ENCODE data around the gene ISLR2.
A peak's percentile ranks its signal among the peaks of the same experiment; 100 is the strongest.
"Not testable (repeated sequence)": the region's sequence is repeated elsewhere in the genome, so short reads cannot be mapped to it uniquely, and the experiment has no call there.

Gene ISLR2

DNA sequence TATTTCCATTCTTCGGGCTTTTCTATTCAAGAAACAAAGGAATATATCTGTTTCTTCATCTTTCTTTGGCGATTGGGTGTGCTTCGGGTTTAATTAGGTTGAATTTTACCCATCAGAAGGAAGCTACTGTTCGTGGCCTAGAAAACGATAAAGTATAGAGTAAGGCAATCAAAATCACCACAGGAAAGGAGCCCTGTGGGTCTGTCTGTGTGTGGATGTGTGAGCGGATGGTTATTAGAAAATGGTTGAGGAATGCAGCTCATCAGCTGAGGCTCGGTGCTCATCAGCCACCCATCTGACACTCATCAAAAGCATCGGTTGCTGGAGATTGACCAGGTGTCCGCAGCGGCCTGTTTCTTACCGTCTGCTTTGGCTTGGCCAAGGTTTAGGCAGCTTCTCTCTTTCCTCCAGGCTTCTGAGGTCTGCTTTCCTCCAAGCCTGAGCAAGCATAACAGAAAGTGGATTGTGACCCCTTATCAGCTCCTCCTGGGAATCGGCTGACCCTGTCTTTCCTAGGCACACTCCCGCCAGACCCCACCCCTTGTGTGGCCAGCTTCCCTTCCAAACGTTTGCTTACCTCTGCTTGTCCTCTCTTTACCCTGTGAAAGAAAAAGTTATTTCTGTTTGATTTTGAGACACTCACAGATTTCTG is 25.5 kb downstream of the ISLR2 start:
- no peak overlapping the region for H3K27ac Mint-ChIP-seq
- H3K9me3 Mint-ChIP-seq: no peaks in the 10 kb centered on the region
- H3K27me3 Mint-ChIP-seq: peaks cover 42 to 44% of the 10 kb centered on the region in 2 donors
- no peaks in the 10 kb centered on the region for H3K36me3 Mint-ChIP-seq
- no peak overlapping the region for H3K4me3 Mint-ChIP-seq
- DNase-seq: no peak
- no peak for ATAC-seq (replicated peaks)
- peaks cover 5 to 6% of the 10 kb centered on the region in 2 donors for H3K4me1 Mint-ChIP-seq

DNA sequence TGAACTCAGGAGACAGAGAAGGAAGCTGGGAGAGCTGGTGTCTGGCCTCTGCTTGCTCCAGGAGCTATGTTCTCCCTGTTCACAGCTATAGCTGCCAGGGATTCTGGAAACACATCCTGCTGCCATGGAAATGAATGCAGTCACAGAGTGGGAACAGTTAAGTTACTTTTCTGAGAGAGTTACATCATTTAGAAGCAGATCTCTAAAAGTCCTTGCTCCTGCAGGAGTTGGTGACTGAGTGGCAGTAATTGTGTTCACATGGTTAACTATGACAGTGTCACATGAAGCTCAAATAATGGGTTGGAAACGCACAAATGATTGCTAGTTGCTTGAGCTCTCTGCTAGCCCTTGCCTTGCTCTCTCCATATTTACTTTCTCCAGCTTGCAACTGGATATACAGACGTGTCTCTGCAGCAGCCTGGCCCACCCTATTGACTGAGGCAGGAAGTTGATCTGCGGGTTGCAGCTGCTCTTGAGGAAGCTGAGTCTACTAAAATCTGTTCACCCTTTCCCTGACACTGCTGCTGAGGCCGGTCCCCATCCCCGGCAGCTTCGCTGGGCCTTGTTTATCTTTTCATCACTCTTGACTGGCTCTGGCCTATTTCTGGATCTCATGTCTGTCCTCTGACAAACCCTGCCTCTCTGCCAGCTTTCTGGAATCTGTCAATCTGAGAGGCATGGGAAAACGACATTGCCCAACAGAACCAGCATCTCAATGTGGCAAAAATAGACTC is 26.5 kb downstream of the ISLR2 start:
- DNase-seq: no peak
- Mint-ChIP-seq H3K27ac (no peak overlapping the region), H3K4me1 (peaks cover 5 to 6% of the 10 kb centered on the region in 2 donors), H3K27me3 (peaks cover 39 to 43% of the 10 kb centered on the region in 2 donors), H3K9me3 (no peaks in the 10 kb centered on the region), H3K4me3 (no peak overlapping the region), H3K36me3 (no peaks in the 10 kb centered on the region)
- ATAC-seq (replicated peaks): no peak

DNA sequence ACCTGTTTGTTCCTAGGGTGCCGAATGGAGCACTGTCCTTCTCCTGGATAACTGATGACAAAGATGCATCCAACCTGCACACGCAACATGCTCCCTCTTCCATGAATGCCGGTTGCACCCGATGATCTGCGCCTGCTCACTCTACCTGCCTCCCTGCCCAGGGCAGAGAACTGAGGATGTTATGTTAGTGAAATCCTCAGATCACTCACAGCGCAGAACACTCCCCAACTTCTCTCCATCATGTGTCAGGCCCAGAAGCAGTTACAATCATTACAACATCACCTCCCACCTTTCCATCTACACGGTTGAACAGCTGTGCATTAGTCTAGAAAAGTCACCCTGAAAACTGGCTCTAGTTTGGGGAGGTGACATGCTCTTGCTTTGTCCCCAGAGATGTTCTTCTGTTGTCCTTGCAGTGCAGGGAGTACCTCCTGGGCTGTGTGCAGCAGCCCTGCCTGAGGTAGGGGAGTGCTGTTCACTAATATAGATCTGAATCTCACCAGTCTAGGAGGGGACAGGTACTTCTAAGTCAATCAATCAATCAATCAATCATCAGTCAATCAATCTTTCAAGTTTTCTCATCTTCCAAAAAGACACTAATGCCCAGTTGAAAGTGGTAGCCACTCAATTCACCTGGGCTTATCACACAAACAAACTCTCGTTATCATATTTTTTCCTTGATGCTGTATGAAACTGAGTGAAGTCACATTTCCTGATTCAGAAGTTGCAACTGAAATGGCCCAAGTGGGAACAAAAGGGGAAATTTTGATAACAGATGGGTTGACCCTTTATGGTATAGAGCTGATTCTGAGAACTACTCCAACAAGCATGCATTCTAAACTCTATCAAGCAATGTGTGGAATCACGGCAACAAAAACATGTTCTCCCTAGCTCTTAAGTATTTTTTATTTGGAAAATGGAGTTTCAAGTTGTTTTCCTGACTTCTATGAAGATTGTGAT is 27.8 kb downstream of the ISLR2 start:
- Mint-ChIP-seq H3K27ac (peak overlapping the region; percentile 7), H3K36me3 (no peaks in the 10 kb centered on the region)
- no peak for ATAC-seq (replicated peaks)

DNA sequence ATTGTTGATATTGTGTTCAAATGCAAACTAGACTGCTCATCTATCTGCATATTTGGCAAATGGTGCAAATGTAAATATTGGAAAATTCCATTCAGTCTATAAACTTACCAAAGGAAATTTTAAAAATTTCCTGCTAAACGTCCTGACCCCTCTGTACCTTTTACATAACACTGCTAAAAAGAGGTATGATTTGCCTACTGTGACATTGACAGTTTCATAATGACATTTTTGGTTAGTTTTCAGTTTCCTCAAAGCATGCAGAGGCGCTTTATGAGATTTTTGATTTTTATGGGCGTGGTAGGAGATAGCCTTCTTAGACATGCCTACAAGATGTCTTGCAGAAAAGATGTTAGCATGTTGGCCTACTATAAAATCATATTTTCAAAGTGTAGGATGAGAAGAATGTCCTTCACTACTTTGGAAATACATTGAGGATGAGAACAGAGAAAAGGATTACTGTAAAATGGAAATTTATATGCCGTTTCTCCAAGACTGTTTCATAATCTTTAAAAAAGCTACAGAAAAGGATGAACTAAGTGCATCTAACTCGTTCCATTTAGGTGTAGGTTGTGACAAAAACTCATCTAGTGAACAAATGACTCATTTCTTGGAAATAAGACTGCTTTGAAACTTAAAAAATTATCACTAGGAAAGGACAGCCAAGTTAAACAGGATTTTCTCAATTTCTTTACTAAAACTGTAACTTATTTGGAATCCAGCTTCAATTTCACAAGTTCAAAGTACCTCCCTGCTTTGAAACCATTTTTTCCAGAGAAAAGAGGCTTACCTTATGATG is 28.7 kb downstream of the ISLR2 start:
- peaks cover 5 to 6% of the 10 kb centered on the region in 2 donors for H3K4me1 Mint-ChIP-seq
- no peaks in the 10 kb centered on the region for H3K36me3 Mint-ChIP-seq
- H3K27me3 Mint-ChIP-seq: peaks cover 42 to 45% of the 10 kb centered on the region in 2 donors
- no peak for DNase-seq
- no peak overlapping the region for H3K4me3 Mint-ChIP-seq
- no peaks in the 10 kb centered on the region for H3K9me3 Mint-ChIP-seq
- H3K27ac Mint-ChIP-seq: no peak overlapping the region
- peak in 1 of 2 donors; percentile 54 for ATAC-seq (replicated peaks)

More for the DNA sequence above, 27.8 kb downstream of the ISLR2 start:
- Mint-ChIP-seq H3K27me3 (peaks cover 41 to 44% of the 10 kb centered on the region in 2 donors), H3K4me1 (peaks cover 5 to 6% of the 10 kb centered on the region in 2 donors), H3K9me3 (no peaks in the 10 kb centered on the region), H3K4me3 (no peak overlapping the region)
- DNase-seq: no peak

DNA sequence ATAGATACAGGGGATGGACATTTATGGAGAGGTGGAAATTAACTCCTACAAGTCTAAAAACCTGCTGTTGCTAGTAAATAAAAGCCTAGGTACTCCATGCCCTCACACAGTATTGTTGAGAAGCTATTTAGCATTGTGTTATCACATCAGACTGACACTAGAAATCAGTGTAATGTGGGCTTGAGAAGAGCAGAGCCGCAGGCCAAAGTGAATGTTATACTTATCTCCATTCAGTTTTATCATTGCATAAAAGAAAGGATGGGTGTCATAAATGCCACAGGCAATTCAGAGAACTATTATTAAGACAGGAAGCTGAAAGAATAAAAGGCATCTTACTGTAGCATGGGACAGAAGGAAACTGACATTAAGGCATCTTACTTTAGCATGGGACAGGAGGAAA is 29.4 kb downstream of the ISLR2 start:
- Mint-ChIP-seq H3K9me3 (peaks cover 0 to 2% of the 10 kb centered on the region in 2 donors), H3K27me3 (peaks cover 42 to 46% of the 10 kb centered on the region in 2 donors), H3K27ac (no peak overlapping the region), H3K4me3 (no peak overlapping the region), H3K4me1 (peaks cover 5 to 6% of the 10 kb centered on the region in 2 donors), H3K36me3 (no peaks in the 10 kb centered on the region)
- no peak for ATAC-seq (replicated peaks)
- no peak for DNase-seq

DNA sequence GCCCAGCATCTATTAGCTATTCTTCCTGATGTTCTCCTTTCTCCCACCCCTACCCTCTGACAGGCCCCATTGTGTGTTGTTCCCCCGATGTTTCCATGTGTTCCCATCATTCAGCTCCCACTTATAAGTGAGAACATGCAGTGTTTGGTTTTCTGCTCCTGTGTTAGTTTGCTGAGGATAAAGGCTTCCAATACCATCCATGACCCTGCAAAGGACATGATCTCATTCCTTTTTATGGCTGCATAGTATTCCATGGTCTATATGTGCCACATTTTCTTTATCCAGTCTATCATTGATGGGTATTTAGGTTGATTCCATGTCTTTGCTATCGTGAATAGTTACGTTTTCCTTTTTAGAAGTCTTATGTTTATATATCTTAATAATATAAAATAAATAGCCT is 30.0 kb downstream of the ISLR2 start:
- not testable (repeated sequence) for H3K9me3 Mint-ChIP-seq; H3K27ac Mint-ChIP-seq; H3K4me1 Mint-ChIP-seq; DNase-seq; H3K4me3 Mint-ChIP-seq; H3K36me3 Mint-ChIP-seq; ATAC-seq (replicated peaks)
- H3K27me3 Mint-ChIP-seq: peaks cover 38 to 41% of the 10 kb centered on the region in 2 donors

DNA sequence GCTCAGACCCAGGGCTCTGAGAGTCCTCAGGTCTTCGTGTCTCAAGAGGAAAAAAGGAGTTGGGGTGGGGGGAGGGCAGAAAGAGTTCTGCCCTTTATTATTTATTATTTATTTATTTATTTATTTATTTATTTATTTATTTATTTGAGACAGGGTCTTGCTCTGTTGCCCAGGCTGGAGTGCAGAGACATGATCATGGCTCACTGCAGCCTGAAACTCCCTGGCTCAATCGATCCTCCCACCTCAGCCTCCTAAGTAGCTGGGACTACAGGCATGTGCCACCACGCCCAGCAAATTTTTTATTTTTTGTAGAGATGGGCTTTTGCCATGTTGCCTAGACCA is 31.8 kb downstream of the ISLR2 start:
- H3K9me3 Mint-ChIP-seq; H3K4me1 Mint-ChIP-seq; DNase-seq; ATAC-seq (replicated peaks); H3K4me3 Mint-ChIP-seq; H3K27ac Mint-ChIP-seq; H3K36me3 Mint-ChIP-seq: not testable (repeated sequence)
- H3K27me3 Mint-ChIP-seq: peaks cover 33 to 41% of the 10 kb centered on the region in 2 donors

DNA sequence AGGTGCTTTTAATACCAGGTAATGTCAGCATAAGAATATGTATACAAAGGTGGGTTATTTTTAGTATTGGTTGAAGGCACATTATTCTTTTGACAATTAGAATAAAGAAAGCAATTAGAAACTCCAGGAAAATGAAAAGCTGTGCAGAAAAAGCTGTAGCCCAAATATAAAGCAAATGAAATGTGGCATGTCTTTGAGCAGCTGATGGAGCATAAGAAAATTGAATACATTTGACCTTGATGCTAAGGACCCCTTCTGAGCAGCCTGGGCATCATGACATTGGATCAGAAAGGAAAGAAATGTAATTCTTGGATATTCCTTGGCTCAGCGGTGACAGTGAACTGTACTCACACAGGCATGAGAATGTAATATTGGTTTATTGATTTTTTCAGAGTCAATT is 35.1 kb downstream of the ISLR2 start:
- Mint-ChIP-seq H3K27me3 (peaks cover 41 to 42% of the 10 kb centered on the region in 2 donors), H3K36me3 (no peaks in the 10 kb centered on the region), H3K4me1 (no peaks in the 10 kb centered on the region), H3K9me3 (peaks cover 0 to 2% of the 10 kb centered on the region in 2 donors), H3K27ac (no peak overlapping the region), H3K4me3 (no peak overlapping the region)
- no peak for DNase-seq
- no peak for ATAC-seq (replicated peaks)

DNA sequence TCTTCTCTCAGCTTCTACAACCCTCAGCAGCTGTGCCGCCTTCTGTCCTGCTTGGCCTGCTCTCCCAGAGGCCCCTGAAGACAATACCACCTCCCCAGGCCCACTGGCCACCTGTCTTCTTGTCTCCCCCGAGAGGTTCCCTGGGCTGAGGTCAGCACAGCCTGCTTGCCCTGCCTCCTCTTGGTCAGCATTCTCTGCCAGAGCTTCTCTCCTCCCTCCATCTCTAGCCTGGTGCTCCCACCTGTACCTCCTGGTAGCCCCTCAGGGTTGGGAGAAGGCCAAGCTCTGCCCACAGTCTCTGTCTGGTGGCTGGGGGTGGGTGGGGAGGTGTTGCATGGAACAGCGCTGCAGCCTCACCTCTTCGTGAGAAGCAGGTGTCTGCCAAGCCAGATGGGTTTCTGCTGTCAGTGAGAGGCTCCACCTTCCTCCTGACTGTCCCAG is 37.5 kb downstream of the ISLR2 start:
- H3K27me3 Mint-ChIP-seq: peaks cover 32 to 34% of the 10 kb centered on the region in 2 donors

DNA sequence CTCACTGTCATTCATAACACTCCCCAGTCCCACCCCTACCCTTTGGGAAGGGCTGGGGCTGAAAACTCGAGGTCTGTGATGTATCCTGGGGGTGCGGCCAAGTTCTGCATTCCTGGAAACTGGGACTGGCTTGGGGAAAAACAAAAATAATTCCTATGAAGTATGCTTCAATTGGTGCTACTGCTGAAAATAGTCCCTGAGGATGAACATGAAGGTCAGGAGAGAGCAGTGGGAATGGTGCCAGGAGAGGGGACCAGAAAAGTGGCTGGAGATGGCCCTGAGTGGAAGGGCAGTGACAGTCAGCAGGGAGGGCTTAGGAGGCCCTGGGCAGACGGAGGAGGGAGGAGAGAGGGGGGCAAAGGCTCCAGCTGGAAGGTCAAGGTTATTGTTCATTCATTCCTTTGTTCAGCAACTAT is 38.3 kb downstream of the ISLR2 start:
- Mint-ChIP-seq H3K27me3 (peaks cover 24 to 26% of the 10 kb centered on the region in 2 donors), H3K36me3 (no peaks in the 10 kb centered on the region), H3K4me3 (no peak overlapping the region), H3K27ac (no peak overlapping the region), H3K9me3 (peaks cover 0 to 2% of the 10 kb centered on the region in 2 donors), H3K4me1 (no peaks in the 10 kb centered on the region)
- ATAC-seq (replicated peaks) (no peak), DNase-seq (no peak)

More for the DNA sequence above, 37.5 kb downstream of the ISLR2 start:
- H3K9me3 Mint-ChIP-seq: peaks cover 0 to 2% of the 10 kb centered on the region in 2 donors
- no peak for ATAC-seq (replicated peaks)
- no peak for DNase-seq
- H3K36me3 Mint-ChIP-seq: no peaks in the 10 kb centered on the region
- H3K27ac Mint-ChIP-seq: no peak overlapping the region
- no peak overlapping the region for H3K4me3 Mint-ChIP-seq
- no peaks in the 10 kb centered on the region for H3K4me1 Mint-ChIP-seq

DNA sequence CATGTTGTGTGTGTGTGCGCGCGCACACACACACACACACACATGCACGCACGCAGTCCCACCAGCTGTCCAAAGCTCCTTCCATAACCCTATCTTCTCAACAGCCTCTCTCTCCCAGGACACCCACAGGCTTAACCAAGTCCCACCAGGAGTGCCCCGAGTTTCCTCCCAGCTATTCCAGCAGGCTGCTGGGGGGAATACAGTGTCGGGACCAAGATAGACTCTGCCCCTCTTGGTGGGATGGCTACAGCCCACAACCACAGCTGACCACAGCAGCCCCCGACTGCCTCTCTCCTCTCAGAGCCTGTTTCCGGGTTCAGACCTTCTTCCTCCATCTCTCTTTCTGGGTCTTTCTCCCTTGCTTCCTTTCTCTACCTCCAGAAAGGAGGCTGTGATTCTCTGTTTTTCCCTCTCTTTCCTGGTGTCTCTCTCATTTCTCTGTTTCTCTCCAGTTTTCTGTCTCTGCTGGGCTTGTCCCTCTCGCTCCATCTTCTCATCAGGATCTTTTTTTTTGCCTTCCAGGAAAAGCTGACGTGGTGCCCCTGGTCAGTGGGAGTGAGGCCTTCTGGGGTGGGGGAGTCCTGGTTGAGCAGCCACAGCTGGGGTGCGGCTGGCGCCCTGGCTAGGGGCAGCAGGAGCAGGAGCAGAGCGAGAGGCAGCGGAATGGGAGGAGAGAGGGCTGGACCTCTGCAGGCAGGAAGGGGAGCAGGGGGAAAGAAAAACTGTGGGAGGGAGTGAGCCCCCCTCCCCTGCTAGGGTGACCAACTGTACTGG is 39.9 kb downstream of the ISLR2 start:
- H3K27me3 Mint-ChIP-seq: peaks cover 17 to 20% of the 10 kb centered on the region in 2 donors
- no peak overlapping the region for H3K27ac Mint-ChIP-seq
- H3K4me3 Mint-ChIP-seq: no peak overlapping the region
- DNase-seq: no peak
- H3K4me1 Mint-ChIP-seq: no peaks in the 10 kb centered on the region
- ATAC-seq (replicated peaks): no peak
- no peaks in the 10 kb centered on the region for H3K9me3 Mint-ChIP-seq
- H3K36me3 Mint-ChIP-seq: no peaks in the 10 kb centered on the region

DNA sequence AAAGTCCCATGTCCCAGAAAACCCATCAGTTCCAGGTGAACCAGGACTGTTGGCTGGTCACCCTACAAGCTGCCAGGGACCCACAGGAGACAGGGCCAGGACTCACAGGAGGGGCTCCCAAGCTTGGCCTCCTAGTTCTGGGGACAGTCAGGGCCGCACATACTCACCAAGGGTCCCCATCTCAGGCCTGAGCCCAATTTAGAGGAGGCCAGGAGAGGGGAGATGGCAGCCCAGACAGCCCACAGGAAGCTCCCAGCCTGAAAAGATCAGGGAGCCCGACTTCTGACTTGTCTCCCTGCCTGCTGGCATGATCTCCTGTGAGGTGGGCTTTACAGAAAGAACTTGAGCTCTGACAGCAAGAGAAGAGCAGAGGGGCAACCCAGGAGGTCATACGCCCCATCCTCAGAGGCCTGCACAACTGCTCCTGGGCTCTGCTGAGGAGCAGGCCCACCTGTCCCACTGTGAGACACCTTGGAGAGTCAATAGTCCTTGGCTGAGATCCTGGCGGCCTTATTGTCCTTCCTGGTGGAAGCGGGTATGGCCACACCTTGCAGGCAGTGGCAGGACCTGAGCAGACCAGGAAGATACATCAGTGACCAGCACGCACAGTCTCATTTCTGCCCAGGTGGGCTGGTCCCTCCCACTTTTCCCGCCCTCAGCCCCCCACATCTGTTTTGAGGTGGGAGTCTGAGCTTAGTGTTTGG is 40.6 kb downstream of the ISLR2 start:
- ATAC-seq (replicated peaks) (no peak), DNase-seq (no peak)
- Mint-ChIP-seq H3K27me3 (peaks cover 17 to 20% of the 10 kb centered on the region in 2 donors), H3K4me3 (no peak overlapping the region), H3K9me3 (no peaks in the 10 kb centered on the region), H3K4me1 (no peaks in the 10 kb centered on the region), H3K27ac (no peak overlapping the region), H3K36me3 (no peaks in the 10 kb centered on the region)
